ENCODE results near the gene TGIF1.
"Not testable (repeated sequence)": the region's sequence is repeated elsewhere in the genome, so short reads cannot be mapped to it uniquely, and the experiment has no call there.

The TGIF1 gene

GRCh38 chr18:3457261-3457724 lies 7.3 kb downstream of the TGIF1 start:
- DNase-seq = no peak

- no peak for DNase-seq
These were observed 8.4 kb downstream of the TGIF1 start for GRCh38 chr18:3458378-3458777.

DNA sequence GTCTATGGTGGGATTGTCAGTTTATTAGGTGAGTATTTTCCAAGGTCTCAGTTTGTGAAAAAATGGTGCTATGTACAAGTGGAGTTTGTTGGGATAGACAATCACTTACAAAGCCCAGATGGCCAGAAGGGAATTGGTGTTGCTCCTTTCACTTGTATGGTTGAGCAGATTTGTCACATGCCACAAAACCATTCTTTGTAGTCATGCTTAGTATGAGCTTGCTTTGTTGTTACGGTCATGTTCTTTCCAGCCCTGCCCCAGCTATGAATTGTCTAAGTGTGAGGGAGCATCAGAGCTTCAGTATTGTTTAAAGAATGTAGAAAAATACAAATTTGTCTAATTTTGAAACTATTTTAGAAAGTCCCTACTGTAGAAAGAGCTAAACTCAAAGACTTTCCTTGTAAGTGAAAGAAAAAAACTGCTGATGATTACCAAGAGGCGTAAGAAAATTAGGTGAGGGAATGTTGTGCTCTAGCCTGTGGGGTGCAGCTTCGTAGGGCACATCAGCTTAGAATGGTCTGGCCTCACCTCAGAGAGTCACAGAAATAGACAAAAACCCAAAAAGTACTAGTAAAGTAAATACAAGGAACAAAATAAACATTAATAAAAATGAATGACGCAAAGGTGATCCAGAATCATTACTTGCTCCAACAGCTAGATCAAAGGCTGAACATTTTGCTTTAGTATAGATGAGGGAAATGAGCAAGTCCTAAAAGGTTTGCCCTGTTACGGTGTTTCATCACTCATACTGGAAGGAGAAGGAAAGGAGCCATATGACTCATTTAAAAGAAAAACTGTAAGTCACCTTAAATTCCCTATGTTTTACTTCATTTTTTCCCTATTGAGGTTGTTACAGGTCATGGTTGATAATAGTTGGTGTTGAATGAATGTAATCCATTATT lies 9.2 kb downstream of the TGIF1 start:
- no peak for DNase-seq

DNA sequence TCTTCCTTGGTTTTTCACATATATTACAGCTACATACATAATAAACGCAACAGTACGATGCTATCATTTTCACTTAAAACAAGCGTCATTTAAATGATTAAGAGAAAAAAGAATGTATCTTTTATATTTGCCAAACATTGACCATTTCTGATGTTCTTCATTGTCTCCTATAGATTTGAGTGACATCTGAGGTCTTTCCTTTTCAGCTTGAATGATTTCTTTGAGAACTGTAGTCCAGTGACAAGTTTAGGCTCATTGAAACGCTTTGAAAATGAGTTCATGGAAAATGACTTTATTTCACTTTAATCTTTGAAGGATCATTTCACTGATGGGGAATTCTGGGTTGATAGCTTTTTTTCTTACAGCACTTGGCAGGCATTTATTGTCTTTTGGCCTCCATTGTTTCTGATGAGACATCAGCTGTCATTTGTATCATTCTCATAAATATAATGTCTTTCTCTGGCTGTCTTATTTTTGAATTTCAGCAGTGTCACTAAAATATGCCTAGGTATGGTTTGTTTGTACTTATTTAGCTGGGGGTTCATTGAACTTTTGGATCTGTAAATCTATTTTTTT lies 10.9 kb downstream of the TGIF1 start:
- DNase-seq = no peak

- no peak for DNase-seq
These were observed 11.7 kb downstream of the TGIF1 start for GRCh38 chr18:3461704-3462103.

GRCh38 chr18:3463051-3463450 lies 13.1 kb downstream of the TGIF1 start:
- DNase-seq = no peak

DNA sequence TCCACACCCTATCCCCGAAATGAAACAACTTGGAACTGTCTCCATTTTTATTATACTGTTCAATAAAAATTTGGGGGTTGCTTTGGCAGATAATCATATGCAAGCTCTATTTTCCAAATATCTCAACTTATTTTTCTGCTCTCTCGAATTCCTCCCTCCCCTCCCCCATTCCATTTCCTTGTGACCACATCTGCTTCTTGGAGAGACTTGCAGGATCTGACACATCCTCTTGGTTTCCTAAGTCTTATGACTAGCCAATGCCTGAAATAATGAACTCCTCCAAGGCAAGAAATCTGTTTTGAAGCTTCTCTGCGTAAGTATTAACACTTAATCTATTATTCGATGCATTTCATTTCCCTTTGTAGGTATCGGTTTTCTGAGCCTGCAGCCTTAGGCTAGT lies 16.1 kb downstream of the TGIF1 start:
- DNase-seq = no peak

- DNase-seq = no peak
These were observed 16.9 kb downstream of the TGIF1 start for GRCh38 chr18:3466872-3467271.

DNA sequence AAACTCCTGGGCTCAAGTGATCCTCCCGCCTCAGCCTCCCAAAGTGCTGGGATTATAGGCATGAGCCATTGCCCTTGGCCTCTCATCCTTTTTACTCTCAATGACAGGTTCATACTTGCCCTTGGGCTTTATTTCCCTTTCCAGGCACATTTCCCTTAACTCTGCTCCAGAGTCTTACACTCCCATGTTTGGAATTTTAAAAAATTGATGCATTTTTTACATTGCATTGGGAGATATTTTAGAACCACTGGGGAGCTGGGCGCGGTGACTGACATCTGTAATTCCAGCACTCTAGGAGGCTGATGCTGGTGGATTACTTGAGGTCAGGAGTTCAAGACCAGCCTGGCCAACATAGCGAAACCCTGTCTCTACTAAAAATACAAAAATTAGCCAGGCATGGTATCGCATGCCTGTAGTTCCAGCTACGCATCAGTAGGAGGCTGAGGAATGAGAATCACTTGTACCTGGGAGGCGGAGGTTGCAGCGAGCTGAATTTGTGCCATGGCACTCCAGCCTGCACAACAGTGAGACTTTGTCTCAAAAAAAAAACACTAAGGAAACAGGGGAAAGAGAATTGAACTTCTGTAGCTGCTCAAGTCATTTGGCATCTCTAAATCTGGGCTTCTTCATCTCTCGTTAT lies 18.2 kb downstream of the TGIF1 start:
- DNase-seq = no peak

GRCh38 chr18:3468833-3469232 lies 18.9 kb downstream of the TGIF1 start:
- DNase-seq = no peak

DNA sequence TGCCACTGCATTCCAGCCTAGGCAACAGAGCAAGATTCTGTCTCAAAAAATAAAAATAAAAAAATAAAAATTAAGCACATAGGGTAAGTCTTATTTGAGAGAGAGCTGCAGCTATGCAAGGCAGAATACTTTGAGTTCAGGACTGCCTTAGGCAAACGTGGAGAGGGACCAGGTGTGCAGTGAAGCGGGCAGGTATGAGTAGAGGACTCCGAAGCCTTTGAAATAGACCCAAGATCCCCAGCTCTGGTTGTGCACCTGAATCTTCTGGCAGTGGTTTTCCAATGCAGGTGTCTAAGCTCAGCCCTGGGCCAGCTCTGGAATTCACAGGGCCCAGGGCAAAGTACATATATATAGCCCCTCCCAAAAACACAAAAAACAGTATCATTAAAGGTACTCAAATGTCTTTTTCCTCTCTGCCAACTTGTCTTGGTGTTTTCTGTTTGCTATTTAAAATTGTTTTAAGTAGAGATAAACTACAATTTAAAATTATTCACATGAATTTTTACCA lies 21.2 kb downstream of the TGIF1 start:
- no peak for DNase-seq

DNA sequence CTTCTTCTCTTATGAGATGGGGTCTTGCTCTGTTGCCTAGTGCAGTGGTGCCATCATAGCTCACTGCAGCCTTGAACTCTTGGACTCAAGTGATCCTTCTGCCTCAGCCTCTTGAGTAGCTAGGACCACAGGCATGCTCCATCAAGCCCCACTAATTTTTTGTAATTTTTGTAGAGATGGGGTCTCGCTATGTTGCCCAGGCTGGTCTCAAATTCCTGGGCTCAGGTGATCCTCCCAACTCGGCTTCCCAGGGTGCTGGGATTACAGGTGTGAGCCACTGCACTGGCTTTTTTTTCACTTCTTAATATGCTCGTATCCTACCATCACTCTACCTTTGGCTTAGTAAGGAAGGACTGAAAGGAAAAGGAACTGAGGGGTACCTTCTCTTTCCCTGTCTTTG lies 22.1 kb downstream of the TGIF1 start:
- DNase-seq = not testable (repeated sequence)

DNA sequence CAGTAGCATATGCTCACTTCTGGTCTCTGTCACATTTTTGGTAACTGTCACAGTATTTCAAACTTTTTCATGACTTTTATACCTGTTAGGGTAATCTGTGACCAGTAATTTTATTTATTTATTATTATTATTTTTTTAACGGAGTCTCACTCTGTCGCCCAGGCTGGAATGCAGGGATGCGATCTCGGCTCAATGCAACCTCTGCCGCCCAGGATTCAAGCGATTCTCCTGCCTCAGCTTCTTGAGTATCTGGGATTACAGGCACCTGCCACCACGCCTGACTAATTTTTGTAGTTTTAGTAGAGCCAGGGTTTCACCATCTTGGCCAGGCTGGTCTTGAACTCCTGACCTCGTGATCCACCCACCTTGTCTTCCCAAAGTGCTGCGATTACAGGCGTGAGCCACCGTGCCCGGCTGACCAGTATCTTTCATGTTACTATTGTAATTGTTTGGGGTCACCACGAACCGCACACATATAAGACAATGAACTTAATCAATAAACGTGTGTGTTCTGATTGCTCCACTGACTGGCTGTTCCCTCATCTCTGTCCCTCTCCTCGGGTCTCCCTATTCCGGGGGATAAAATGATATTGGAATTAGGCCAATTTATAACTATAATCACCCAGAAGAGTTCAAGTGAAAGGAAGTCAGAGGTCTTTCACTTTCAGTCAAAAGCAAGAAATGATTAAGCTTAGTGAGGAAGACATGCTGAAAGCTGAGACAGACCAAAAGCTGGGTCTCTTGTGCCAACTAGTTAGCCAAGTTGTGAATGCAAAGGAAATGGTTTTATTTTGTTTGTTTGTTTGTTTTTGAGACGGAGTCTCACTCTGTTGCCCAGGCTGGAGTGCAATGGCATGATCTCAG lies 22.9 kb downstream of the TGIF1 start:
- no peak for DNase-seq

GRCh38 chr18:3478262-3478978 lies 28.4 kb downstream of the TGIF1 start:
- no peak for DNase-seq

DNA sequence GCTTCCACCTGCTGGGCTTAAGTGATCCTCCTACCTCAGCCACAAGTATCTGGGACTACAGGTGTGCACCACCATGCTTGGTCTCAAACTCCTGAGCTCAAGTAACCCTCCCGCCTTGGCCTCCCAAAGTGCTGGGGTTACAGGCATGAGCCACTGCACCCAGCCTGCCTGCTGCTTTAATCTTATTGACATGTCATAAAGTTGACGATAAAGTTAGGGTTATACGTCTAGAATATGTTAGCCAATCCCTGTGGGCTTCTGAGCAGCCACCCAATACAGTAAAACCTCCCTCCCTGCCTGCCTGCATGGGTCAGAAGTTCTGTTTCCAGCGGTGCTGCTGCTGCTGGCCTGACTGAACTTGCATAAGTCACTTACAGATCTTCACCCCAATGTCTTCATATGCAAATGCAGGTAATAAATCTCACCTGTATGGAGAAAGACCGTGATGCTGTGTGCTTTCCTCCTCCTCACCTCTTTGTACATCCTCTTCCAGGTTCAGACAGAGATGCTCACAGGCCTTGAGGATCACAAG lies 30.1 kb downstream of the TGIF1 start:
- no peak for DNase-seq

DNA sequence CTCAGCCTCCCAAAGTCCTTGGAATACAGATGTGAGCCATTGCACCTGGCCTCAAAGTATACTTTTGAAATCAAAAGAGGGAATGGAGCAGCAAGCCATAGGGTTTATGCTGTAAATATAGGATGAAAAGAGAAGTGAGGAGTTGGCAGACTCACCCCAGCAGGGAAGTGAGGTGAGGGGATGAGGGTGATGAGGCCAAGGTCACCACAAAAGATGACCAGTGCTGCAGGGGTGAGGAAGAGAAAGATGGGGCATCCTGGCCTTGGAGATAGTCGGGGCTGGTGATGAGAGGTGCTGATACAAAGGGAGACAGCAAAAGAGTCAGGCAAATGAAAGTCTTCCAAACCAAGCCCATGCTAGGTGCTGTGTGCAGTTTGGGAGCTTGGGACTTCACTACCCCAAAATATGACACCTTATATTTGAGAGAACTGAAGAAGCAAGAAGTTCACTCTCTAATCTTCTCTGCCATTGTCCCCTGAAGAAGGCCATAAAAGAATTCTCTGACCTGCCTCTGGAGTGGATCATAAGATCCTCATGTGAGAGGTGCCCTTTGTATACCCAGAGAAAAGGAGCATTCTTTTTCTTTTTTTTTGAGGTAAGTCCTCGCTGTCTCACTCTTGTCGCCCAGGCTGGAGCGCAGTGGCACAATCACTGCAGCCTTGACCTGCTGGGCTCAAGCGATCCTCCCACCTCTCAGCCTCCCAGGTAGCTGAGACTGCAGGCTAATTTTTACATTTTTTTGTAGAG lies 31.0 kb downstream of the TGIF1 start:
- DNase-seq = no peak

DNA sequence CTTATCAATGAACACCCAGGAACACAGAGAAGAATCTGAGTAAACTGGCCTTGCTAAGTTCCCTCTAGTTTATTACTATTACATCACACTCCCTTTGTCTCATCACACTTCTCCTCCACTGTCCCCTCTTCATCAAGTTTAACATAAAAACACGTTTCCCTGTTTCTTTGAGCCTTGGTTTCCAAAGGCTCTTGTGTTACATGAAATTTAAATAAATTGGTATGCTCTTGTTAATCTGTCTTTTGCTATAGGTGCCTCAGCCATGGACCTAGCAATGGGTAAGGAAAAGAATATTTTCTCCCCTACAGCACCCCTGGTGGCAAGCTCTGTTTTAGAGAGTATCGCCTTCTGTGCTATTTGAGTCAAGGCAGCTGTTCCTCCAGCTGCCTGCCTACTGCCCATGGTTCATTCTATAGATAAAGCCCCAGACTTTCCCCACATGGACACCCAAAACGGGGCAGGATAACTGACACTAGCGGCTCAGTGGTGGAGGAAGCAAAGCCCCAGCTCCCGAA lies 31.8 kb downstream of the TGIF1 start:
- DNase-seq = no peak

DNA sequence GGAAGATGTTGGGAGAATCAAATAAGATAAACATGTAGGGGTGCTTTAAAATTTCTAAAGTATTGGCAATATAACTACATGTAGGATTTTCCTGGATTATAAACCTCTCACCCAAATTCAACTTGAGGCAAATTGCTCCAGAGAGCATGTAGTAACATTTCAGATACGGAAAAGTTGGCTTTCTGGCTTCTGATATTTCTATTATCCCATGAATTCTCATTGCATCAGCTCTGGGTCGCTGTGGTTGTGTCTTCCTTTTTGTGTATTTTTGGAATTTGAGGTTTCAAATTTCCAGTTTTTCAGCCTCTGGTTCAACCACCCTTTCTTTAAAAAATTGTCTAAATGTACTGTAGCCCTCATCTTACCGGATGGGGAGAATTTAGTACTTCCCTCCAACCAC lies 32.3 kb downstream of the TGIF1 start:
- DNase-seq = no peak

DNA sequence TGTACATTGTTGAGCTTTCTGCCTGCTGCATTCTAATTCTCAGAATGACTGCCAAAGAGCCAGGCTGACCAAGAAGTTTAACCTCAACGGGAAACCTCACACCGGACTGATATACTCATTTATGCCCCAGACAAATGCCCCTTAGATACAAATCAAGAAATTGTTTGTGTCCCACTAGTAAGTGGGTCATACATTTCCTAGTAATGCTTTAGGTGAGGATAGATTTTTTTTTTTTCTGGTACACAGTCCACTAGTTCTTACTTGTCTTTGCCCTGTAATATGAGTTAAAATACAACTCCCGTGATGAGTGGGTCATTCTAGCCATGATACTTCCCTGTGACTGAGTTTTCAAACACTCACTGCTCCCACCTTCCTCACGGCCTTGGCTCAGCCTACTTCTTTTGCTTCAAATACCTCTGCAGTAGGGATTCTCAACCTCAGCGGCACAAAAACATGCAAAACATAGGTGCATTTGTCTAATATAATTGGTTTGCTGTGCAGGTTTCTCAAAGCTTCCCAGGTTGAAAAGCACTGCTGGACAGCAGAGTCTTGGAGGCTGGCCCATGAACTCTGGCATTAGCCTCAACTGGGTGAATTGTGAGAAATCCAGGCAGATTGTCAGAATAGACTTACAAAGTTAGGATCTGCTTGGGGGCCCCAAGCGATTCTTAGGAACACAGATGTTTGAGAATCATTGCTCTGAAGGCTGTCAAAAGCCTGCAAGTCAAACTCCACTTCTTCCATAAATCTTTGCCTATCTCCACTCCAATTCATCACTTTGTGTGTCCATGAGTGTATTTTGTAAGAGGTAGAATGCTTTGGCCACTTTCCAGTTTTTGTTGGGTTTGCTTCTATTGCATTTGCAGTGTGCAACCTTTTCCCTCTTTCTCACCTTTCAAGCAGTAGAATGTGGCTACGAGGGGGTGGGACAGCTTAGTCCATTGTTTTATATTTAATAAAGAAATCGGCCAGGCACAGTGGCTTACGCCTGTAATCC lies 35.5 kb downstream of the TGIF1 start:
- DNase-seq = no peak

- no peak for DNase-seq
These were observed 36.5 kb downstream of the TGIF1 start for GRCh38 chr18:3486512-3486911.
